ENCODE data around the gene ZBTB45. TPM values are rescaled to one million over a fixed set of nuclear protein-coding genes. Genes with fewer than 3 reads are reported as not detected.
A peak's percentile ranks its signal among the peaks of the same experiment; 100 is the strongest.

The ZBTB45 gene
- total RNA-seq, 1 experiment from 2014 or later: 19.7 TPM

DNA sequence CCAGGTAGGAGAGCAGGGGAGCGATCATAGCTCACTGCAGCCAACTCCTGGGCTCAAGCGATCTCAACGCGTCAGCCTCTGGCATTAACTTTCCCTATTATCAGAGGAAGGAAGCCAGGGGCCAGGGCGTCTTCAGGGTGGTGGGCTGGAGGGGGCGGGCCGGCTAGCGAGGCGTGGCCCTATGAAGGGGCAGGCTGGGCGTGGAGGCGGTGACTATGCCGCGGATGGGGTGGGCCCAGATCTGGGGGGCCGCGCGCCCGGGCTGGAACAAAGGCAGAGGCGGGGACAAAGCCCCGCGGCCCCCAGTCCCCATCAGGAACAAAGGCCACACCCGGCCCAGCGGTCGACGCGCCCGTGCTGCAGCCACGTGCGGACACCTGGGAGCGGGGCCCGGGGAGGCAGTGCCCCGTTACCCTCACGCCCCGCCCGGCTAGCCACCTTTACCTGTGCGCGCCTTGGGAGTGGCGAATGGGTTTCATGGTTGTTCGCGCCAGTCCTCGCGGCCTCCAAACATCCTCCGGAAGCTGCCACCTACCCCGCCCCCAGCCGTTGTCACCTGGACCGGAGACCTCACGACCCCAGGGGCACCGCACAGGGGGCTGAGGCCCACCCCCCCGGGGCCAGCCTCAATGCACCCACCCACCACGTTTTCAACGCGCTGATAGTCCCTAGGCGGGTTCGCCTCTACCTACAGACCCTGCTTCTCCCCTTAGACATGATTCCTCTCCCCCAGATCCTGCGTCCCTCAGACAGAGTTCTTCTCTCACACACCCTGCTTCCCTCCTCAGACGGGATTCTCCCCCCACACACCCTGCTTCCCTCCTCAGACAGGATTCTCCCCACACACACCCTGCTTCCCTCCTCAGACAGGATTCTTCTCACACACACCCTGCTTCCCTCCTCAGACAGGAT is 18.9 kb upstream of the ZBTB45 start (continued):
- TF ChIP-seq, protein P1, sequence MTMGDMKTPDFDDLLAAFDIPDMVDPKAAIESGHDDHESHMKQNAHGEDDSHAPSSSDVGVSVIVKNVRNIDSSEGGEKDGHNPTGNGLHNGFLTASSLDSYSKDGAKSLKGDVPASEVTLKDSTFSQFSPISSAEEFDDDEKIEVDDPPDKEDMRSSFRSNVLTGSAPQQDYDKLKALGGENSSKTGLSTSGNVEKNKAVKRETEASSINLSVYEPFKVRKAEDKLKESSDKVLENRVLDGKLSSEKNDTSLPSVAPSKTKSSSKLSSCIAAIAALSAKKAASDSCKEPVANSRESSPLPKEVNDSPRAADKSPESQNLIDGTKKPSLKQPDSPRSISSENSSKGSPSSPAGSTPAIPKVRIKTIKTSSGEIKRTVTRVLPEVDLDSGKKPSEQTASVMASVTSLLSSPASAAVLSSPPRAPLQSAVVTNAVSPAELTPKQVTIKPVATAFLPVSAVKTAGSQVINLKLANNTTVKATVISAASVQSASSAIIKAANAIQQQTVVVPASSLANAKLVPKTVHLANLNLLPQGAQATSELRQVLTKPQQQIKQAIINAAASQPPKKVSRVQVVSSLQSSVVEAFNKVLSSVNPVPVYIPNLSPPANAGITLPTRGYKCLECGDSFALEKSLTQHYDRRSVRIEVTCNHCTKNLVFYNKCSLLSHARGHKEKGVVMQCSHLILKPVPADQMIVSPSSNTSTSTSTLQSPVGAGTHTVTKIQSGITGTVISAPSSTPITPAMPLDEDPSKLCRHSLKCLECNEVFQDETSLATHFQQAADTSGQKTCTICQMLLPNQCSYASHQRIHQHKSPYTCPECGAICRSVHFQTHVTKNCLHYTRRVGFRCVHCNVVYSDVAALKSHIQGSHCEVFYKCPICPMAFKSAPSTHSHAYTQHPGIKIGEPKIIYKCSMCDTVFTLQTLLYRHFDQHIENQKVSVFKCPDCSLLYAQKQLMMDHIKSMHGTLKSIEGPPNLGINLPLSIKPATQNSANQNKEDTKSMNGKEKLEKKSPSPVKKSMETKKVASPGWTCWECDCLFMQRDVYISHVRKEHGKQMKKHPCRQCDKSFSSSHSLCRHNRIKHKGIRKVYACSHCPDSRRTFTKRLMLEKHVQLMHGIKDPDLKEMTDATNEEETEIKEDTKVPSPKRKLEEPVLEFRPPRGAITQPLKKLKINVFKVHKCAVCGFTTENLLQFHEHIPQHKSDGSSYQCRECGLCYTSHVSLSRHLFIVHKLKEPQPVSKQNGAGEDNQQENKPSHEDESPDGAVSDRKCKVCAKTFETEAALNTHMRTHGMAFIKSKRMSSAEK (CRISPR knock-in tag; IDR thresholded peaks at IDR 0.05; ENCODE audit: borderline replicate concordance): no peak
- TF ChIP-seq HMGXB4 (CRISPR knock-in tag; IDR thresholded peaks at IDR 0.05) (0 out of 2 replicates have a peak, but pooled peaks have one; percentile 47), EMX1 (CRISPR knock-in tag; IDR thresholded peaks at IDR 0.05) (no peak), PRRX2 (CRISPR knock-in tag; IDR thresholded peaks at IDR 0.05) (no peak), ZNF281 (CRISPR knock-in tag; IDR thresholded peaks at IDR 0.05) (peak; percentile 86), RELA (CRISPR knock-in tag; IDR thresholded peaks at IDR 0.05; ENCODE audit: borderline replicate concordance) (no peak), PREB (CRISPR knock-in tag; IDR thresholded peaks at IDR 0.05; ENCODE audit: borderline replicate concordance) (no peak), ZBTB21 (CRISPR knock-in tag; IDR thresholded peaks at IDR 0.05; ENCODE audit: borderline replicate concordance) (peak; percentile 64; the same call in 1 of the 2 replicates), TP53 (CRISPR knock-in tag; IDR thresholded peaks at IDR 0.05) (peak; percentile 96), ZNF232 (CRISPR knock-in tag; IDR thresholded peaks at IDR 0.05) (peak; percentile 89; the same call in 1 of the 2 replicates), PRDM15 (CRISPR knock-in tag; IDR thresholded peaks at IDR 0.05) (0 out of 2 replicates have a peak, but pooled peaks have one; percentile 38), ZNF396 (CRISPR knock-in tag; IDR thresholded peaks at IDR 0.05; ENCODE audit: borderline replicate concordance) (no peak), TEAD1 (CRISPR knock-in tag; IDR thresholded peaks at IDR 0.05) (no peak), ETV6 (CRISPR knock-in tag; IDR thresholded peaks at IDR 0.05) (peak; percentile 90)
- TF ChIP-seq, protein P2, sequence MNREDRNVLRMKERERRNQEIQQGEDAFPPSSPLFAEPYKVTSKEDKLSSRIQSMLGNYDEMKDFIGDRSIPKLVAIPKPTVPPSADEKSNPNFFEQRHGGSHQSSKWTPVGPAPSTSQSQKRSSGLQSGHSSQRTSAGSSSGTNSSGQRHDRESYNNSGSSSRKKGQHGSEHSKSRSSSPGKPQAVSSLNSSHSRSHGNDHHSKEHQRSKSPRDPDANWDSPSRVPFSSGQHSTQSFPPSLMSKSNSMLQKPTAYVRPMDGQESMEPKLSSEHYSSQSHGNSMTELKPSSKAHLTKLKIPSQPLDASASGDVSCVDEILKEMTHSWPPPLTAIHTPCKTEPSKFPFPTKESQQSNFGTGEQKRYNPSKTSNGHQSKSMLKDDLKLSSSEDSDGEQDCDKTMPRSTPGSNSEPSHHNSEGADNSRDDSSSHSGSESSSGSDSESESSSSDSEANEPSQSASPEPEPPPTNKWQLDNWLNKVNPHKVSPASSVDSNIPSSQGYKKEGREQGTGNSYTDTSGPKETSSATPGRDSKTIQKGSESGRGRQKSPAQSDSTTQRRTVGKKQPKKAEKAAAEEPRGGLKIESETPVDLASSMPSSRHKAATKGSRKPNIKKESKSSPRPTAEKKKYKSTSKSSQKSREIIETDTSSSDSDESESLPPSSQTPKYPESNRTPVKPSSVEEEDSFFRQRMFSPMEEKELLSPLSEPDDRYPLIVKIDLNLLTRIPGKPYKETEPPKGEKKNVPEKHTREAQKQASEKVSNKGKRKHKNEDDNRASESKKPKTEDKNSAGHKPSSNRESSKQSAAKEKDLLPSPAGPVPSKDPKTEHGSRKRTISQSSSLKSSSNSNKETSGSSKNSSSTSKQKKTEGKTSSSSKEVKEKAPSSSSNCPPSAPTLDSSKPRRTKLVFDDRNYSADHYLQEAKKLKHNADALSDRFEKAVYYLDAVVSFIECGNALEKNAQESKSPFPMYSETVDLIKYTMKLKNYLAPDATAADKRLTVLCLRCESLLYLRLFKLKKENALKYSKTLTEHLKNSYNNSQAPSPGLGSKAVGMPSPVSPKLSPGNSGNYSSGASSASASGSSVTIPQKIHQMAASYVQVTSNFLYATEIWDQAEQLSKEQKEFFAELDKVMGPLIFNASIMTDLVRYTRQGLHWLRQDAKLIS (CRISPR knock-in tag; IDR thresholded peaks at IDR 0.05; ENCODE audit: borderline replicate concordance): peak; percentile 83; the same call in 1 of the 2 replicates
- TF ChIP-seq, protein P3, sequence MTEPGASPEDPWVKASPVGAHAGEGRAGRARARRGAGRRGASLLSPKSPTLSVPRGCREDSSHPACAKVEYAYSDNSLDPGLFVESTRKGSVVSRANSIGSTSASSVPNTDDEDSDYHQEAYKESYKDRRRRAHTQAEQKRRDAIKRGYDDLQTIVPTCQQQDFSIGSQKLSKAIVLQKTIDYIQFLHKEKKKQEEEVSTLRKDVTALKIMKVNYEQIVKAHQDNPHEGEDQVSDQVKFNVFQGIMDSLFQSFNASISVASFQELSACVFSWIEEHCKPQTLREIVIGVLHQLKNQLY (CRISPR knock-in tag; IDR thresholded peaks at IDR 0.05): no peak
- TF ChIP-seq, protein P4, sequence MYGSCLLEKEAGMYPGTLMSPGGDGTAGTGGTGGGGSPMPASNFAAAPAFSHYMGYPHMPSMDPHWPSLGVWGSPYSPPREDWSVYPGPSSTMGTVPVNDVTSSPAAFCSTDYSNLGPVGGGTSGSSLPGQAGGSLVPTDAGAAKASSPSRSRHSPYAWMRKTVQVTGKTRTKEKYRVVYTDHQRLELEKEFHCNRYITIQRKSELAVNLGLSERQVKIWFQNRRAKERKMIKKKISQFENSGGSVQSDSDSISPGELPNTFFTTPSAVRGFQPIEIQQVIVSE (CRISPR knock-in tag; IDR thresholded peaks at IDR 0.05; ENCODE audit: borderline replicate concordance): no peak

All from WTC11 (cell line).